ENCODE results near the gene TPI1.
"Not testable (repeated sequence)": the region's sequence is repeated elsewhere in the genome, so short reads cannot be mapped to it uniquely, and the experiment has no call there.

The TPI1 gene

DNA sequence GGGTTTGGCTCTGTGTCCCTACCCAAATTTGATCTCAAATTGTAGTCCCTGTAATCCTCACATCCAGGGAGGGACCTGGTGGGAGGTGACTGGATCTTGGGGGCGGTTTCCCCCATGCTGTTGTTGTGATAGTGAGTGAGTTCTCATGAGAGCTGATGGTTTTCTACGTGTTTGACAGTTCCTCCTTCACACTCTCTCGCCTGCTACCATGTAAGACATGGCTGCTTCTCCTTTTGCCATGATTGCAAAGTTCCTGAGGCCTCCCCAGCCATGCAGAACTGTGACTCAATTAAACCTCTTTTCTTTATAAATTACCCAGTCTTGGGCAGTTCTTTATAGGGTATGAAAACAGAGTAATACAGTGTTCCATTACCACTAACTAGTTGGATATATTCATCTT is 27.0 kb downstream of the TPI1 start:
- no peak for DNase-seq (ENCODE audit: low spot score)

DNA sequence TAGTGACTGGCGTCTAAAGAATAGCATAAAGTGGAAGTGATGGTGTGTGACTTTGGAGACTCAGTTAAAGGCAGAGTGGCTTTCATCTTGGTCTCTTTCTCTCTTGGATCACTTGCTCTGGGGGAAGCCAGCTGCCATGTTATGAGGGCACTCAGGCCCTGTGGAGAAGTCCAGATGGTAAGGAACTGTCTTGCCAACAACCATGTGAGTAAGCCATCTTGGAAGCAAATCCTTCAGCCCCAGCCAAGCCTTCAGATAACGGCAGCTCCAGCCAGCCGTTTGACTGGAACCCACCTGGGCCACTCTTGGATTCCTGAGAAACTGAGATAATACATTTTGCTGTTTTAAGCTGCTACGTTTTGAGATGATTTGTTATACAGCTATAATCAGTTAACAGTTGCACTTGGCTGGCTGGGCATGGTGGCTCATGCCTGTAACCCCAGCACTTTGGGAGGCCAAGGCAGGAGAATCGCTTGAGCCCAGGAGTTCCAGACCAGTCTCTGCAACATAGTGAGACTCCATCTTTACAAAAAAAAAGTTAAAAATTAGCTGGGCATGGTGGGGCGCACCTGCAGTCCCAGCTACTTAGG is 29.6 kb downstream of the TPI1 start:
- DNase-seq (ENCODE audit: low spot score): no peak

DNA sequence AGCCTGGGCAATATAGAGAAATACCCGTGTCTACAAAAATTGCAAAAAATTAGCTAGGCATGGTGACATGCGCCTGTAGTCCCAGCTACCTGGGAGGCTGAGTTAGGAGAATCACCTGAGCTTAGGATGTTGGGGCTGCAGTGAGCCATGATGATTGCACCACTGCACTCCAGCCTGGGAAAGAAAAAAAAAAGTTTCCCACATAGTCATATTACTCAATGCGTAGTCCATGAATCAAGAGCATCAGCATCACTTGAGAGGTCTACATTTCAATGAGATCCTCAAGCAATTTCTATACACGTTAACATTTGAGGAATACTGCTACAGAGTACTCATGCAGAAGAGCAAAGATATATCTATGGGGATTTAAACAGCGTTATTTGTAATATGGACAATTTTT is 32.1 kb downstream of the TPI1 start:
- DNase-seq (ENCODE audit: low spot score): no peak

DNA sequence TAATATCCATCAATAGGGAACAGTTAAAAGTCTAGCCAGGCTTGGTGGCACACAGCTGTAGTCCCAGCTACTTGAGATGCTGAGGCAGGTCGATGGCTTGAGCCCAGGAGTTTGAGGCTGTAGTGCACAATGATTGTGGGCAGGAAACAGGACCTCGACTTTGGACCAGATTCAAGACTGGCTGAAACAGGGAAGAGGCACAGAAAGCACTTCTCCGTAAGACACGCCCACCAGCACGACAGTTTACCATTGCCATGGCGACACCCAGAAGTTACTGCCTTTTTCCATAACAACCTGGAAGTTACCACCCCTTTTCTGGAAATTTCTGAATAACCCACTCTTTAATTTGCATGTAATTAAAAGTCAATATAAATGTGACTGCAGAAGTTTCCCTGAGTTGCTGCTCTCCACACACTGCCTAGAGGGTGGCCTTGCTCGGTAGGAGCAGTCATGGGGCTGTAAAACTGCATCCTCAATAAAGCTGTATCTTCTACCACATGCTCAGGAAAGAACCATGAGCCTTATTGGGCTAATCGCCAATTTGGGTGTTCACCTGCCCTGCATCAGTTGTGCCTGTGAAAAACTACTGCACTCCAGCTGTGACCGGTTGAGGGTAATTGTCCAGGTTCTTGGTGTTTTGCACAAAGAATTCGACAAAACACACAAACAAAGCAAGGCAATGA is 32.6 kb downstream of the TPI1 start:
- no peak for DNase-seq (ENCODE audit: low spot score)

DNA sequence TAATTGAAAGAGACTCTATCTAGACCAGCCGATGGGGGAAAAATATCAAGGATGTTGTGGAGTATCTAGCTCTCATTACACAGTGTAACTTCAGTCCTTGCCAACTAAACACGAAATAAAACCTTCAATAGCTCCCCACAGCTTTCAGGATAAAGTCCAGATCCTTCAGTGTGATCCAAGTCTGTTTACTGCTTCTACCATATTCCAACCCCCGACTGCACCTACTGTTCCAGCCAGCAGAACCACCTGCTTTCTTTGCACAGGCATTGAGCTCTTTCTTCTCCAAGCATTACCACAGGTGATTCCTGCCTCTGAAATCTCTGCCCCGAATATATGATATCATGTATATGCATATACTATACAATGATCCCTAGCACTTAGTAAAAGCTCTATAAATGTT is 35.1 kb downstream of the TPI1 start:
- no peak for DNase-seq (ENCODE audit: low spot score)

DNA sequence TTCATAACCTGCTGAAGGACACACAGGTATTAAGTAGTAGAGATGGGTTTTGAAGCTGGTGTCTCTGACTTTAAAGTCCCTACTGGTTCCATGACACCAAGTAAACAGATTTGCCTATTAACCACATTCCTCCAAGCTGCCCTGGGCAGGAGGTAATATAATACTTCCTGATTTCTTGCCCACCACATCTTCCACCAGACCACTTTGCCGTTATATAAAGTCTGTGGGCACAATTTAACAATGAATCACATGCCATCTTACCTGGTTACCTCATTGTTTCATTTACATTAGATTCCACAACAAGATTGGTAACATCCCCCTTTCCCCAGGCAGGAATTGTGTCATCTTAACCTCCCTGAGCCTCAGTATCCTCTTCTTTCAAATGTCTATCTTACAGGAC is 36.4 kb downstream of the TPI1 start:
- DNase-seq (ENCODE audit: low spot score): no peak

DNA sequence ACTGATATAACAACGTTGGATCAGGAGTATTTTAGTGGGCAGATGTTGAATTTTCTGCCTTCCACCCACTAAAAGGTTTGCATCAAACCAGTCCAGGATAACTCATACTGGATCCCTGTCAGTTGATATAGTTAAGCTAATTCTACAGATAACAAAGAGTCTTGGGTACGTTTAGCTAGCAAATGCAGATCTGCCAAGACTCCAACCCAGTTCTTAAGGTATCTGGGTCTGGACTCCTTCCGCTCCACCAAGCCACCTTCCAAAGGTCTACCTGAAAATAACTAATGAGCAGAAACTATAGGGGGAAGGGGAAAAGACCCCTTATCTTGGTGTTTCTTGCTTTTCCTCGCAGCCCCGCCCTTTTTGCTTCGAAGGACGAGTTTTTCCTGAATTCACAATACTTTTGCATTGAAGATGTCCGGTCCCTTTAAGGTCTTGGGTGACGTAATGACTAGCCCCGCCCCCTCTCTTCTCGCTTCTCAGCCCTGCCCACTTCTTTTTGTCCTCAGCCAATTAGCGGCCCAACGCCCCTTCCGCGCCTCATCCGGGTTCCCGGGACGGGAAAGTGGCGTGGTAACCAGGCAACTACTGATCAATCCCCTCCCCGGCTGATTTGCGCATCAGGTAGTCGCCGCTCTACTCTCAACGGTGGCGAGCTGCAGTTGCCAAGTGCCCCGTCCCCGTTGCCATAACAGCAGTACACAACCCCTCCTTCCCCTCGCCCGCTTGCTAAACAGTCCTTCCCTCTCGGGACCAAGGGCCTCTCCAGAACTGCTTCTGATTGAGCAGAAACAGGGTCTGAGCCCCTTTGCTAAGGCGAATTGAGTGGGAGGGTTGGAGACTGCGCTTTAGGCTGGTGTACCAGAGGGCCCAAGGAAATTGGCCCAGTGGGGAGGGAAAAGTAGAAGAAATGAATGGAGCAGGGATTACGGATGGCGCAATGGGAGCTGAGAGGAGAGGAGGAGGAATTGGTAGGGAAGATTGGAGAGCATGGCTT is 37.2 kb downstream of the TPI1 start, which contains the start of gene LRRC23:
TSS of gene LRRC23 (plus strand) at position 543 of the 997 bp plus-strand sequence. CDS start 812 bp downstream, outside the sequence.
- DNase-seq (ENCODE audit: low spot score): peak; percentile 98

DNA sequence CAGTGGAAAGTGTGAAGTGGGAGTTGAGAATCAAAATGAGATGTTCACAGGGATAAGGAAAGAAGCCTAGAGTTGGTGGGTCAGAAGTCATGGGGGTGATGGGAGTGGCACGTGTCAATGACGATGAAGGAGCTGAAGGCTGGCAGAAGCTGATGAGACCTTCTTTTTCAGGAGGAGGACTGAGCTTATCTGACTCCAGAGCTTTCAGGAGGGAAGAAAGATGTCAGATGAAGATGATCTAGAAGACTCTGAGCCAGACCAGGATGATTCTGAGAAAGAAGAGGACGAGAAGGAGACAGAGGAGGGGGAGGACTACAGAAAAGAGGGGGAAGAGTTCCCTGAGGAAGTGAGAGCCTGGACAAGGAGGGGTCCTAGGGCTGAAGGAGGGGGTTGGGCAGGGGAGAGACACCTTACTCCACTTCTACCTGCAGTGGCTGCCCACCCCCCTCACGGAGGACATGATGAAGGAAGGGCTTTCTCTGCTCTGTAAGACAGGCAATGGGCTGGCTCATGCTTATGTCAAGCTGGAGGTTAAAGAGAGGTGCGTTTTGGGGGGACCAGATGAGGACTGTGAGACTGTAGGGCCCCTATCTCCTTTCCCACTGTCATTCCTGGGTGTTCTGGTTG is 38.2 kb downstream of the TPI1 start:
- no peak for DNase-seq (ENCODE audit: low spot score)

GRCh38 chr12:6908141-6908540 is 40.8 kb downstream of the TPI1 start:
- DNase-seq (ENCODE audit: low spot score): not testable (repeated sequence)

GRCh38 chr12:6909421-6910145 is 42.3 kb downstream of the TPI1 start:
- no peak for DNase-seq (ENCODE audit: low spot score)

GRCh38 chr12:6912164-6912935 is 45.0 kb downstream of the TPI1 start:
- DNase-seq (ENCODE audit: low spot score): no peak

- DNase-seq (ENCODE audit: low spot score): peak; percentile 71
Observed at GRCh38 chr12:6914246-6914946, 47.1 kb downstream of the TPI1 start, which contains the start of gene ENO2. Gene ENO2, plus strand, starts transcription at chr12:6914580. Its CDS starts 1,253 bp downstream, at chr12:6915833.

GRCh38 chr12:6914947-6915788 is 47.8 kb downstream of the TPI1 start:
- DNase-seq (ENCODE audit: low spot score): no peak

DNA sequence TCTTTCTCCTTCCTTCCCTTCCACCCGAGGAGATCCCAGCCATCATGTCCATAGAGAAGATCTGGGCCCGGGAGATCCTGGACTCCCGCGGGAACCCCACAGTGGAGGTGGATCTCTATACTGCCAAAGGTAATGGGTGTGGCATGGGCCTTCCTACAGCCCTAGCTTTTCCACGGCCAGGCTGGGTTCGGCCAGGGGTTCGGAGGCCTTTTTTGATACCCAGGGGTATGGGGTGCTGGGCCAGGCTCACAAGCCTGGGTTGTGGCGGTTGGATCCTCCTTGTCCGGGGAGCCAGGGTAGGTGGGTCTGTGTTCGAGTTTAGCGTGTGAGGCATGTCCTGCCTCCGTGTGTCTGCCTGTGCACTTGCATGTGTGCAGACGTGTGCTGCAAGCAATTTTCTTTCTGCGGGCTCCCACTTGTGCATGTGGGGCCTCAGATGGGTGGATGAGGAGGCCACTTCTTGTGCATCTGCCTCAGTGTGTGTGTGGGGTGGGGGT is 48.5 kb downstream of the TPI1 start:
- no peak for DNase-seq (ENCODE audit: low spot score)

DNA sequence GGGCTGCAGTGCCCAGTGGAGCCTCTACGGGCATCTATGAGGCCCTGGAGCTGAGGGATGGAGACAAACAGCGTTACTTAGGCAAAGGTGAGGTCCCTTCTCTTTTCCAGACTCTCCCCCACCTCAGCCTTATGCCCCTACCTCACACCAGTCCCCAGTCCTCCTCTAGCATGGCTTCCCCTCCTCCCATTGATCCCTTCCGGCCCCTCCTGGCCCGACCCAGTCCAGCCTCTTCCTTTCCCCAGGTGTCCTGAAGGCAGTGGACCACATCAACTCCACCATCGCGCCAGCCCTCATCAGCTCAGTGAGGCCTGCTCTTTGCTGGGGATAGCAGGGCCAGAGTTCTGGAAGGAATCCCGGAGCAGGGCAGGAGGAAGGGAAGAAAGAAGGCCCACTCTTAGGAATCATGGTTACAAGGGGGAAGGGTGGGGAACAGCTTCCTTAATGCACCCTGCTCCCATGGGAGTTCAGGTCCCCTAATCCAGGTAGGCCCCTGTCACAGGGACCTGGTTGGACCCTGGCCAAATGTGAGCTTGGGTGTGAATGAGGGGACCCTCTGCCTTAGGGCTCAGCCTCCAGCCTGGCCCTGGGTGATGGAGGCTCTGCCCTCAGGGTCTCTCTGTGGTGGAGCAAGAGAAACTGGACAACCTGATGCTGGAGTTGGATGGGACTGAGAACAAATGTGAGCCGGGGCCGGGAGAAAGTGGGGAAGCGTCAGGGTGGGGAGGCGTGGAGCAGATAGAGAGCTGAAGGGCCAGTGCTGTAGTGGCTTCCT is 49.3 kb downstream of the TPI1 start:
- no peak for DNase-seq (ENCODE audit: low spot score)

- no peak for DNase-seq (ENCODE audit: low spot score)
Observed at GRCh38 chr12:6917491-6918231, 50.3 kb downstream of the TPI1 start.

DNA sequence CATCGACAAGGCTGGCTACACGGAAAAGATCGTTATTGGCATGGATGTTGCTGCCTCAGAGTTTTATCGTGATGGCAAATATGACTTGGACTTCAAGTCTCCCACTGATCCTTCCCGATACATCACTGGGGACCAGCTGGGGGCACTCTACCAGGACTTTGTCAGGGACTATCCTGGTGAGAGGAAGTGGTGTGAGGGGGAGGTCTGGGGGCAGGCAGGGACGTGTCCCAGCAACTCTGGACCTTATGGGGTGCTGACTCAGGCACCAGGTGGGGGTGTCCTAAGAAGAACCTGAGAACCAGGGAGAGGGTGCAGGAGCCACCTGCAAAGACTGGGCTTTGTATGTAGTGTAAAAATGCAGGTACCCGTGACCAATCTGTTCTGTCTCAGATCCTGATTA is 52.3 kb downstream of the TPI1 start:
- DNase-seq (ENCODE audit: low spot score): no peak
